NCI-H774 (cell line): ENCODE results near the gene KLHDC10.
"Not testable (repeated sequence)": the region's sequence is repeated elsewhere in the genome, so short reads cannot be mapped to it uniquely, and the experiment has no call there.

Experiments
- DNase-seq: peaks from one replicate; lab custom pipeline; 2025; lab: John Stamatoyannopoulos, UW

KLHDC10 gene

GRCh38 chr7:130156140-130156539, 85.8 kb downstream of the KLHDC10 start:
- no peak for DNase-seq

DNA sequence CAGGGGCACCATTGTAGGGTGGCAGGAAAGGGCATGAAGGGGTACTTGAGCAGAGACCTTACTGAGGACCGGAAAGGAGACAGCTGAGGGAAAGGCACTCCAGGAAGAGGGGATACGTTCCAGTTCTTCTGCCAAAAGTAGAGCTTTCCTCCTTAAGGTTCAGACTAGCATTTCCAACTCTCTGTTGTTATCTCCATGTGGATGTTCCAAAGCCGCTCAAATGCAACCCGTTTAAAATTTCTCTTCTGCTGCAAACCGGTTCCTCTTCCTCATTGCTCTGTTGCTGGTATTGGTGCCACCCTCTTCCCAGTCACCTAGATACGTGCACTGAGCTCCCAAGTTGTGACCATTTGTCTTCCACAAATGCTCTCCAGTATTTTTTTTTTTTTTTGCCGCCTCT, 87.4 kb downstream of the KLHDC10 start:
- DNase-seq: no peak

DNA sequence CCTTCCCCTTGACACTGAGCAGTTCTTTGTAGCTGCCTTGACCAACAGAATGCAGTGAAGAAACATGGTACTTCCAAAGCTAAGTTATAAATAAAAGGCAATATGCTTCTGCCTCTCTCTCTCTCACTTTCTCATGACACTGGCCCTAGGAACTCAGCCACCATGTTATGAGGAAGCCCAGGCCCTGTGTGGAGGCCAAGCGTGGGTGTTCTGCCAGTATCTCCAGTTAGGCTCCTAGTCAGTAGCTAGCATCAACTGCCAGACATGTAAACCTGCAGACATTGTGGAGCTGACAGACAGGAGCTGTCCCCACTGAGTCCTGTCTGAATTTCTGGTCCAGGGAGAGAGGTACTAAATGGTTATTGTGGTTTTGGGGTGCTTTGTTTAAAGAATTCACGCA, 89.7 kb downstream of the KLHDC10 start:
- no peak for DNase-seq

- no peak for DNase-seq
These were observed 90.1 kb downstream of the KLHDC10 start for GRCh38 chr7:130160455-130160854.

DNA sequence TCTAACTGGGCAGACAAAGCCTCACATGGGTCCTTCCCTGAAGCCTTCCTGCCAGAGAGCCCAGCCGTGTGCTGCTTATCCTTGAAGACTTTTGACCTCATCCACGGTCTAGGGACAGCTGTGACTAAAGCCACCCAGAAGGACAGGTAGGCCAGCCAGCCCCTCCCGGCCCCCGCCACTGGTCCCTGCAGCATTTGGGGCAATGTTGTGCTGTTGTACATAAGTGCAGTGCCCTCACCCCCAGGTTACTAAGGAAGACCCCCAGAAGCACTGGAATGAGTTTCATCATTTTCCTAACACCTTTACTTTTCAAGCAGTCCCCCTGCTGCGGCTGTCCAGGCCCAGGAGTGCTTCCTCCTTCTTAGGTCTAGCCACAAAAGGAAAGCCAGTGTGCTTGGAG, 91.9 kb downstream of the KLHDC10 start:
- DNase-seq: no peak

- no peak for DNase-seq
These were observed 104.1 kb downstream of the KLHDC10 start for GRCh38 chr7:130174237-130174959.

GRCh38 chr7:130178251-130178650, 107.9 kb downstream of the KLHDC10 start:
- no peak for DNase-seq

DNA sequence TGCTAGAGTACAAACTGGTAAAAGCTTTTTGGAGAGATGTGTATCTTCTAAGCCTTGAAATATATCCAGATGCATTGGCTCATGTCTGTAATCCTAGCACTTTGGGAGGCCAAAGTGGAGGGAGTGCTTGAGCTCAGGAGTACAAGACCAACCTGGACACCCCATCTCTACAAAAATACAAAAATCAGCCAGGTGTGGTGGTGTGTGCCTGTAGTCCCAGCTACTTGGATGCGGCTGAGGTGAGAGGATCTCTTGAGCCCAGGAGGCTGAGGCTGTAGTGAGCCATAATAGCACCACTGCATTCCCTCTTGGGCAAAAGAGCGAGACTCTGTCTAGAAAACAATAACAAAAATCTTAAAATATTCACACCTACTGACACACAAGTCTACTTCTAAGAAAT, 109.3 kb downstream of the KLHDC10 start:
- no peak for DNase-seq

GRCh38 chr7:130180571-130181262, 110.4 kb downstream of the KLHDC10 start:
- no peak for DNase-seq

- no peak for DNase-seq
These were observed 110.9 kb downstream of the KLHDC10 start for GRCh38 chr7:130181263-130181605.

DNA sequence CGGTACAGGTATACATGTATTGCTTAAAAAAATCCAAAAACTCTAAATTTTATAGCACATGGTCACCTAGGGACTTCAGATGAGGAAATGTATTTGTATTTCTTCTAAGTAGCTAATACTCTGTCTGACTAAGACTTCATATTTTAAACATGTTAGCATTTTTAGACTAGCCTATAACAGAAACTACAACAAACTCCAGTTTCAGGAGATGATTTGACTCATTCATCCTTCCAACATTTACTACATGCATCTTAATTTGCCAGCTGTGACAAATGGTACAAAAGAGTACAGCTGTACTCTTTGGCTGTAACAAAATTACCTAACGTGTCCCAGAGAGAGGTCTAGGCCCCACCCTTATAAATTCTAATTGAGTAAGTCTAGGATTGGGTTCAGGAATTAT, 112.7 kb downstream of the KLHDC10 start:
- no peak for DNase-seq

DNA sequence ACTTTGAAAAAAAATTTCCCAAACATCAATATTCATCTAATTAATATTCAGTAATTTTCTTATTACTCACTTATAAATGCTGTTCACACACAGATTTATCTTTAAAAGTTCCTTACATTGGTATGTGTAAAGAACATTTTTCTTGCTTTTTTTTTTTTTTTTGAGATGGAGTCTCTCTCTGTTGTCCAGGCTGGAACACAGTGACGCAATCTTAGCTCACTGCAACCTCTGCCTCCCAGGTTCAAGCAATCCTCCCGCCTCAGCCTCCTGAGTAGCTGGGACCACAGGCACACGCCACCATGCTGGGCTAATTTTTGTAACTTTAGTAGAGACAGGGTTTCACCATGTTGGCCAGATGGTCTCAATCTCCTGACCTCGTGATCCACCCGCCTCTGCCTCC, 114.0 kb downstream of the KLHDC10 start:
- not testable (repeated sequence) for DNase-seq
